Ramos (cell line): Measurements from ENCODE around the gene WASHC1.
"Not testable (repeated sequence)": the region's sequence is repeated elsewhere in the genome, so short reads cannot be mapped to it uniquely, and the experiment has no call there.

Experiments used
- in situ Hi-C: fragments of 300-500 bp; cut with MboI; formaldehyde crosslinking; loops from one replicate; pipeline ENCODE4 v1.14.3; 2022; ENCODE audit warnings: low sequenced_read_pairs; ENCODE audit not compliant: unreplicated experiment

WASHC1 gene, protein sequence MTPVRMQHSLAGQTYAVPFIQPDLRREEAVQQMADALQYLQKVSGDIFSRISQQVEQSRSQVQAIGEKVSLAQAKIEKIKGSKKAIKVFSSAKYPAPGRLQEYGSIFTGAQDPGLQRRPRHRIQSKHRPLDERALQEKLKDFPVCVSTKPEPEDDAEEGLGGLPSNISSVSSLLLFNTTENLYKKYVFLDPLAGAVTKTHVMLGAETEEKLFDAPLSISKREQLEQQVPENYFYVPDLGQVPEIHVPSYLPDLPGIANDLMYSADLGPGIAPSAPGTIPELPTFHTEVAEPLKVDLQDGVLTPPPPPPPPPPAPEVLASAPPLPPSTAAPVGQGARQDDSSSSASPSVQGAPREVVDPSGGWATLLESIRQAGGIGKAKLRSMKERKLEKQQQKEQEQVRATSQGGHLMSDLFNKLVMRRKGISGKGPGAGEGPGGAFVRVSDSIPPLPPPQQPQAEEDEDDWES

DNA sequence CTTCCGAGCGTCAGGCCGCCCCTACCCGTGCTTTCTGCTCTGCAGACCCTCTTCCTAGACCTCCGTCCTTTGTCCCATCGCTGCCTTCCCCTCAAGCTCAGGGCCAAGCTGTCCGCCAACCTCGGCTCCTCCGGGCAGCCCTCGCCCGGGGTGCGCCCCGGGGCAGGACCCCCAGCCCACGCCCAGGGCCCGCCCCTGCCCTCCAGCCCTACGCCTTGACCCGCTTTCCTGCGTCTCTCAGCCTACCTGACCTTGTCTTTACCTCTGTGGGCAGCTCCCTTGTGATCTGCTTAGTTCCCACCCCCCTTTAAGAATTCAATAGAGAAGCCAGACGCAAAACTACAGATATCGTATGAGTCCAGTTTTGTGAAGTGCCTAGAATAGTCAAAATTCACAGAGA is at the start of gene WASHC1:
TSS of gene WASHC1 (minus strand) at position 101 of the 400 bp plus-strand sequence. CDS start 4,457 bp downstream, outside the sequence.
- in situ Hi-C loops, result not testable (repeated sequence)

DNA sequence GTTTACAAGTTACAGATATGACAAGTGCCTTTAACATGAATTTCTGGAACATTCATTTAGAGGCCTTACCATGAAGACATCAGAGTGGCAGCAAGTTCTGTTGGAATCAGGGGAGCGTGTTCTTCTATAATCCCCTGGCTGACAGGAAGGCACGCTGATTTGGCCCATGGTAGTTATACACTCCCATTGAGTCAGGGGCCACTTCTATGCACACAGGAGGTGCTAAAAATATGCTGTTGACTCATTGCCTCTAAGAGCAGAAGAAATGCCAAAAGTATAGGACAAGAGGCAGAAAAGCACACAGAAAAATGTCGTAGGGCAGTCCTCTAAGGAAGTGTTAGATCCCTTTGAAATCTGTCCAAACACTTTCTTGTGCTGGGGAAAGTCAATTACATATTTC is 49.1 kb upstream of the WASHC1 start:
- in situ Hi-C loops, result not testable (repeated sequence)

DNA sequence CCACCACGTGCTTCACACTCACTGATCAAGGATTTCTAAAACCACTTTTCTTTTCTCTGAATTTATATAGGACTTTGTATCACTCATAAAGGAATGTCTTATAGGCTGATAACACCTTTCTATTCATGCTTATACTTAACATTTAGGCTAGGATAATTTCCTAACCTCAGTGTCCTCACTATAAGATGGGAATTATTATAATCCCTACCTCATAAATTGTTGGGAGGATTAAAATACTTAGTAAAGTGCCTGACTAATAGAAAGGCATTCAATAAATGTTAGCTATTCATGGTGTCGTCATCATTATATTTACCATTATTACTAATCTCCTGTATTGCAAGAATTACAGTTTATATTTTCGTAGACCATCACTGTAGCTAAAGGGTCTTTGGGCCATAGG is 47.1 kb upstream of the WASHC1 start:
- in situ Hi-C loops, result not testable (repeated sequence)

DNA sequence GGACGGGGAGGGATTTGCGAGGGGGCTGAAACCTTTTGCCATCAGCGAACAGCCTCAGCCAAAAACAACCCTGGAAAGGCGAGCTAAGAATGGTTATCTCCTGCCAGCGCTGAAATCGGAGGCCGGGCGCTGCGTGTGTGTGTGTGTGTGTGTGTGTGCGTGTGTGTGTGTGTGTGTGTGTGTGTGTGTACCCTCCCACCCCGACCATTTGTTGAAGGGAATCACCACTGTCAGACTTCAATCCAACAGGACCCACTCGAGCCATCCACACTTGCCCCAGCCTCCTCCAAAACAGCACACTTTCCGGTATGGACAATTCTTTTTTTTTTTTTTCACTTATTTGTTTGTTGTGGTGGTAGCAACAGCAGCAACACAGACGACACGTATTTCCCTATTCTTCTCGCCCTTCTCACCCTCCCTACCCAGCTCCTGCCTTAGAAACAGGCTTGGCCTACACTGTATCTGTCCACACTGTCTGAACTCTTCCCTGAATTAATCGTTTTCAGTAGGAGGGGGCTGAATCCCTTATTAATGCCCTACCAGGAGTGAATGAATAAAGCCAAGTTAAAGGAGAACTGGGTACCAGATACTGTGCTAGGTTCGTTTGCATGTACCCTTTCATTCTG is 44.8 kb upstream of the WASHC1 start:
- in situ Hi-C loops, result not testable (repeated sequence)

DNA sequence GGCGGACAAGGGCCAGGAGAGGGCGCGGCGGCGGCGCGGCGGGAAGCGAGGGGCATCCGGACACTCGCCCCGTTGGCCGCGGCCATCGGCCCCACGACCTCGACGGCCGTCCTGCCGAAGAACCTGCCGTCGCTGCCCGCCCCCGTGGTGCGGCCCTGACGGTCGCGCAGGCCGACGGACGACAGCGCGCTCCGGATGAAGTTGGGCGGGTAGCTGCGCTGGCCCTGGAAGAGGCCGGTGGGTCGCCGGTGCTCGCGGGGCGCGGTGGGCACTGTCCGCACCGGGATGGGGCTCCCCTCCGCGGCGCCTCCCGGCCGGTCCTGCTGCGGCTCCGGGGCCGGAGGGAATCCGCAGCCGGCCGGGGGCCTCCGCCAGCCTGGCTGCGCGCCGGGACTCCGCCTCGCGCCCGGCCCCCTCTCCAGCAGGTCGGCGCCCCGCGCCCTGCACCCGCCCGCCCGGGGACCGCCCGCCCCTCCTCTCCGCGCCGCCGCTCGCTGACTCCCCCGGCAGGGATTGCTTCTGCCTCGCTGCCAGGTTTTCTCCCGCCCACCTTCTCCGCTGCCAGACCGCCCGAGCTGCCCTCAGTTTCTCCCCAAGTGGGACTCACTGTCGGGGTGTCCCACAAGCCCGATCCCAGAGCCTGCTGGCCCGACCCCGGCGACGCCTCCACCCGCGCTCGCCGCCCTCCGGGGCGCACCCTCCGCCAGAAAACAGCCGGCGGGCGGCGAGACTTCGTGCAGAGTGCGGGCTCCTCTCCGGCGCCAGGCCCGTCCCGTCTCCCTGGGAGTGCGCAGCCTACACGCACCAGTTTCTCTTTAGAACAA is 44.0 kb upstream of the WASHC1 start:
- in situ Hi-C loops, result not testable (repeated sequence)

DNA sequence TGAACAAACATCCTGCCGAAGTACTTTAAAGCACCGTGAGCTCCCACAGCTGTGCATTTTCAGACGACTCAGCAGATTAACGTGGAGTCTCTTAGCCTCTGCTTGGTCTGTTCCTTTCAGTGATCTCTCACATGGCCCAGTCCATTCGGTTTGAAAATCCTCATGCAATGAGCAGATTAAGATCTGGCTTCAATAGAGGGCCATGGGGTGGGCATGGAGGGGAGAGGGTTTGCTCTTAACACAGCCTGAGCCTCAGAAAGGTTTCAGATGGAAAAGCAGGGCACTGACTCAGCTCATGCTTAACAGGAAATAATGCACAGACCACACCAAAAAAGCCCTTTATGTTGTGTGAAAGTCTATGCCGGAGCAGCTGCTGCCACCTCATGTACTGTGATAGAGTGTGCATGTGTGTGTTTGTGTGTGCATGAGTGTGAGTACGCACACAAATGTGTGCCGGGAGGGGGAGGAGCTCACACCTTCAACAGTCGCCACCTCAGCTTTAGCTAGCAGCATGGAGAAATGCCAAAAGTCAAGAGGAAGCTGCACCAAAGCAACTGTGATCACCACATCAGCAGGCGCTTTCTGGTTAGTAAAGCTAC is 33.9 kb upstream of the WASHC1 start:
- in situ Hi-C loops, result not testable (repeated sequence)

DNA sequence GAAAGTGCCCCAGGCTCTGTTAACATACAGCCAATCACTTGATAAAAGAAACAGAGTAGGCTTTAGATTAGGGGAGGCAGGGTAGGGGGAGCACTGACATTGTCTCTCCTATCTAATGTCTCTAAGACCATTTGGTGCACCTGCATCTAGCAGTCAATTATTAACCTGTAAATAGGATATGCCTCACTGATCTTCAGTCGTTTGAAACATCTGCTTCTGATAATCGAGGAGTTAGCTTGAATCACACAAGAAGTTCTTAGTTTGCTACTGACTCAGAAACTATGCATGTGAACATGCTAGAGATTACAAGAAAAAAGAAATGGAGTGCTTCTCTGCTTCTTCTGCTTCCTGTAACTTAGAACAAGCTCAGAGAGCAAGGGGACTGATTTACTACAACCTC is 23.4 kb upstream of the WASHC1 start:
- in situ Hi-C loops, result not testable (repeated sequence)

DNA sequence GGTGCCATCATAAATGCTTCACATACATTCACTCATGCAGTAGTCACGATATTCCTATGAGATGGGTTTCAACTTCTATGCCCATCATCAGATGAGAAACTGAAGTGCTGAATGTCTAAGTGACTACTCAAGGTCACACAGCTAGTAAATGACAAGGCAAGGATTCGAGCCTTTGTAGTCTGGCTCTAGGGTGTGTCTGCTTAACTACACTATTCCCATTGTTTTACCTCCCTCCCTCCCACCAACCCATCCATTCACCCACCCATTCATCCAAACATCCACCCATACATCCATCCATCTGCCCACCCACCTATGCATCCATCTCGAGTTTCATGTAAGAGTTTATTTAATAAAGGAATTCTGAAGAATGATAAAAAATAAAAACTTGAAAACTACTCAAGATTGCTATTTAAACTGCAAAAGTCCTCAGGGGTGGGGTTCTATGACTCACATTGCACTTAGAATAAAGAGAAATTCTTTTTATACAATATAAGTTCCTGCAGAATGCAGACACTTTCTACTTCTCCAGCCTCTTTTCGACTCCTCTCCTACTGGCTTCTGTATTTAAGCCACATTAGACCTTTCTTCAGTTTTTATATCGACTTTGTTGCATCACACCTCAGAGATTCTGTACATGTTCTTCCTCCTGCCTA is 19.1 kb upstream of the WASHC1 start:
- in situ Hi-C loops, result not testable (repeated sequence)

DNA sequence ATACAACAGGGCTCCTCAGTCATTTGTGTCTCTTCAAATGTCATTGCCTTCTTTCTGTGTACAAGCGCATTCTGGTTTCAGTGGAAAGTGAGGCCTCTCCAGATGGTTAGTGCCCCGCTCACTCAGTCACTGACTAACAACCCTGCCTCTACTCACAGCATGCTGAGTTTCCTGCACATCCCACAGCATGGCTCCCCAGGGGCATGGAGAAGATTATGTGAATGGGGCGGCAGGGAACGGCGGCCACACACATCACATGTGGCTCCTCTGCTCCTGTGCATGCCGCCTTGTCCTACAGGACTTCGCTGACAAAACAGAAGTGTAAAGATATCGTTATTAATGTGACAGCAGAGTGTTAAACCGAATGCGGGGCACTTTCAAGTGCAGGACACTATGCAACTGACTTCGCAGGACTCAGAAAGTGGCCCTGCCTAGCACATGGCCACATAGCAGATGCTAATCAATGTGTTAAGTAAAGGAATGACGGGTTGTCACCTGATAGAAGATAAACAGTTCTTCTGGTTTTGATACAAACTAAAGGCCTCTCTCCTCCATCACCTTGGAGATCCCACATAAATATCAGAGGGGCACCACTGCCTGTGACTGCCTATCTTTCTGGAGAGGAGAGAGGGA is 17.5 kb upstream of the WASHC1 start:
- in situ Hi-C loops, result not testable (repeated sequence)

DNA sequence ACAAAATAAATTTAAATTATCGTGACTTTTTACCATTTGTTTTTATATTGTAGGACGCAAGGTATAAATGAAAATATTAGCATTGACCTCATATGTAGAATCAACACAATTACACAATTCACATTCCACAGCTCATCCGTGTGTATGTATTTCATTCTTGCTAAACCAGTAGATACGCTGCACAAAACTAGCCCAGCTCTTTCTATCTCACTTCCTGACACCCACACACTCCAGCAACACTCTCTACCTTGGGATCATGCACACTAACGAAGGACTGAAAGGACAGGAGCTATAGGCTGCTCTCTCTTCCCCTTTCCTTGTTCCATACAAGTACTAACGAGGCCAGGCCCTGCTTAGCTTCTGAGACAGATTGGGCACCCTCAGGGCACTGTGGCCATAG is 16.9 kb upstream of the WASHC1 start:
- in situ Hi-C loops, result not testable (repeated sequence)

DNA sequence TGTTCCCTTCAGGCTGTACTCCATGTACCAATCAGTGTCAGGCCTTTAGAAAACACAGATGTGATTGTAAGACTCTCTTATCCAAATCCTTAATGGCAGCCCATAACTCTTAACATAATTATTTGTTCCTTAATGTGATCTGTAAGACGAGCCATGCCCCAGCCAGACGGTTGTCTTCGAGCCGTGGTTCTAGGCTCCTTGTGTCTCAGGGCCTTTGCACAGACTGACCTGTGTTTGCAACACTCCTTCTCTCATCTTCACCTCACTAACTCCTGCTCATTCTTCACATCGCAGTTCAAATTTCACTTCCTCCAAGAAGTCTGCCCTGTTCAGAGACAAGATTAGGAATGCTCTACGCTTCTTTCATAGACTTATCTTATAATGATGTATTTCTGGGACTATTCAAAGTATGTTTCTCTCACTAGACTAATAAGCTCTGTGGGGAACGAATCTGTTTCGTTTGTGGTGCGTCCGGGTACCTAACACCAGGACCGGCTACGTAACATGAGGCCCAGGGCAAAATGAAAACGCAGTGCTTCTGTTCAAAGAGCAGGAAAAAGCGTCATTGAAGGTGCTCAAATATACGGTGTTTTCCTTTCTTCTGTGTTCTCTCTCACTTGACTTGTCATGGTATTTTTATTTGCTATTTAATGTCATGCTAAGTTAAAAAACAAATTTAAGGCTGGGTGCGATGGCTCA is 16.1 kb upstream of the WASHC1 start:
- in situ Hi-C loops, result not testable (repeated sequence)

DNA sequence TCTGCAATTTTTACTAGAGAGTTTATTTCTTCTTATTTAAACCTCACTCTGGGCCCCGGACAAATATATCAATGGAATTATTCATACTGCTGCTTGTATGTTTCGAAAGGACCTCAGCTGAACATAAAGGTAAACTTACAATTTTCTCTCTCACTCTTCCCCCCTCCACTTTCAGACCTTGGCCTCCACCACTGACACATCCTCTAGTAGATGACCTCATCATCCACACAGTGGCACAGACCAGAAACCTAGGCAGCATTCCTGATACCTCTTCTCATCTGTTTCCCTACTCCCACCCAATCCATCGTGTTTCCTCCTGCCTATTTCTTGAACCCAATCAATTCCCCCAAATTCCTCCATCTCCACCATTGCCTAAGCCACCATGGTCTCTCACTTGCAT is 15.2 kb upstream of the WASHC1 start:
- in situ Hi-C loops, result not testable (repeated sequence)

DNA sequence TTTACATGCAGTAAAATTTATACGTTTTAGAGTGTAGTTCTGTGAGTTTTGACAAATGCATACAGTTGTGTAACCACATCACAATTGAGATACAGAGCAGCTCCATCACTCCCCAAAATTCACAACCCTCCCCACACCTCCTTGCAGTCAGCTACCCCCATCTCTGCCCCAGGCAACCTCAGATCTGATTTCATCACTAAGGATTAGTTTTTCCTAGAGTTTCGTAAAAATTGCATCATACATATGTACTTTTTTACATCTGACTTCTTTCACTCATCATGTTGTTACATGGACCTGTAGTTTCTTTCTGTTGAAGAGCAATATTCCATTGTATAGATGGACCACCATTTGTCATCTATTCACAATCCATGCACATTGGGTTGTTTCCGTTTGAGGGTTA is 14.4 kb upstream of the WASHC1 start:
- in situ Hi-C loops, result not testable (repeated sequence)

DNA sequence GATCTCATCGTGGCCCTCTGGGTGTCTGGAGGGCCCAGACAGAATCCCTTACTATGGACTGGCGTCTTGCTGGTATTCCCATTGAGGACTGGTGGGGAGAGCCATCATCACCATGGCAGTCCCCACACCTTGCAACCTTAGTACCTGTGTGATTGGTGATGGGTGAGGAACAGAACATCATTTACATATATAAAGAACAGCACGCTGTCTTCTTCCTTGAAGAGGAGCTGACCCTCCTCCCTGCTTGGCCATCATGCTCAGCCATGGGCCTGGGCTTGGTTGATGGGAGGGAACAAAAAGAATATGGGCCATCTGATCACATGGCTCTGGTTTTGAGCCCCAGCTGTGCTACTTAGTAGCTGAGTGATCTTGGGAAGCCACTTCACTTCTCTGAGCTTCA is 13.9 kb upstream of the WASHC1 start:
- in situ Hi-C loops, result not testable (repeated sequence)

DNA sequence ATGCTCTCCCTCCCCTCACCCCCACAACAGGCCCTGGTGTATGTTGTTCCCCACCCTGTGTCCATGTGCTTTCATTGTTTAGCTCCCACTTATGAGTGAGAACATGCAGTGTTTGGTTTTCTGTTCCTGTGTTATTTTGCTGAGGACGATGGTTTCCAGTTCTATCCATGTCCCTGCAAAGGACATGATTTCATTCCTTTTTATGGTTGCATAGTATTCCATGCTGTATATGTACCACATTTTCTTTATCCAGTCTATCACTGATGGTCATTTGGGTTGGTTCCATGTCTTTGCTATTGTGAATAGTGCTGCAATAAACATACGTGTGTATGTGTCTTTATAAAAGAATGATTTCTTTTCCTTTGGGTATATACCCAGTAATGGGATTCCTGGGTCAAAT is 12.6 kb upstream of the WASHC1 start:
- in situ Hi-C loops, result not testable (repeated sequence)

DNA sequence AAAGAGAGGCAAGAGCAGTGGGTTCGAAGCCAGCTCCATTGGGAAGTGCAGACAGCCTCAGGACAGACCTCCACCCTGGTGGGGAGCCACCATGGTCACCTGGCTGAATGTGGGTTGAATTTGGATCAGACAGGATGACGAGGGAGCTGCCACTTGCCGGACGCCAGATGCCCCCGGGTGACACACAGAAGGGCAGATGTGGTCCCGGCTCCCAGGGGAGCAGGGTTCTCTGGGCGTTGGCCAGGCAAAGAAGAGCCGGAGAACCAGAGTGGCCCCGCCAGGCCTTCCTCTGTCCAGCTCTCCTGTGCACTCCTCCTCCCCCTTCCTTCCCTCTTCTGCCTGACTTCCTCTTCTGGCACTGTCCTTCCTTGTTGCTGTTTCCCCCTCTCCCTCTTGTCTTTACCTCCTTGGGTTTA is 12.0 kb upstream of the WASHC1 start:
- in situ Hi-C loops, result not testable (repeated sequence)

DNA sequence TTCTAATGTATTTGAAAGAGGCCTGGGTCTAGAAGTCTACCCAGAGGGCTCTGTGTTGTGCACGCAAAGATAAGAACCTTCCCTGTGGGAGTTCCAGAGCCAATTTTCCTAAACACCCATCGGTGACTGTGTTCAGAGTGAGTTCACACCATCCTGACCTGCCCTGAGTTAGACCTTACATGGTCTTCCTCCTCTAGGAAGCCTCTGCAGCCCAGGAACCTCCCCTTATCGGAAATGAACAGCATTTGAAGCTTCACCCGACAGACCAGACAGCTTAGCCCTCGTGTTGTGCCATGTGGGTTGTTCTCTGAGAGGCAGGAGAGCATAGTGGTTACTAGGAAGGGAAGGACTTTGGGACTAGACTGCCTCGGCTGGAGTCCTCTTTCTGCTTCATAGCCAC is 3.1 kb upstream of the WASHC1 start:
- in situ Hi-C loops, result not testable (repeated sequence)

DNA sequence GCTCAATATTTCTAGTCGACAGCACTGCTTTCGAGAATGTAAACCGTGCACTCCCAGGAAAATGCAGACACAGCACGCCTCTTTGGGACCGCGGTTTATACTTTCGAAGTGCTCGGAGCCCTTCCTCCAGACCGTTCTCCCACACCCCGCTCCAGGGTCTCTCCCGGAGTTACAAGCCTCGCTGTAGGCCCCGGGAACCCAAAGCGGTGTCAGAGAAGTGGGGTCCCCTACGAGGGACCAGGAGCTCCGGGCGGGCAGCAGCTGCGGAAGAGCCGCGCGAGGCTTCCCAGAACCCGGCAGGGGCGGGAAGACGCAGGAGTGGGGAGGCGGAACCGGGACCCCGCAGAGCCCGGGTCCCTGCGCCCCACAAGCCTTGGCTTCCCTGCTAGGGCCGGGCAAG is 481 bp downstream of the WASHC1 start:
- in situ Hi-C loops, result not testable (repeated sequence)

DNA sequence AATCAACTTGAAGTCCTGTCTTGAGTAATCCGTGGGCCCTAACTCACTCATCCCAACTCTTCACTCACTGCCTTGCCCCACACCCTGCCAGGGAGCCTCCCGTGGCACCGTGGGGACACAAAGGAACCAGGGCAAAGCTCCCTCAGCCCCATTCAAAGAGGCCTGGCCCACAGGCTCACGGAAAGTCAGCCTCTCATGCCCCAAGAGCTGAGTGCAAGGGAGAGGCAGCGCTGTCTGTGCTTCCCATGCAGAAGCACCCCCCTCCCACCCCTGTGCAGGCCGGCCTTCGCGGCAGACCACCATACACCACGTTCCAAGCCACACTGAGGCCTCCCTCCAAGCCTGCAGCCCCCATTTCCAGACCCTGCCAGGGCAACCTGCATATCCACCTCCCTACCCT is 7.6 kb downstream of the WASHC1 start:
- in situ Hi-C loops, result not testable (repeated sequence)
